Kidney epithelial cell (primary cell): ENCODE measurements around the gene RPEL1. TPM values are rescaled to one million over a fixed set of nuclear protein-coding genes. Genes with fewer than 3 reads are reported as not detected.
A peak's percentile ranks its signal among the peaks of the same experiment; 100 is the strongest.
"Not testable (repeated sequence)": the region's sequence is repeated elsewhere in the genome, so short reads cannot be mapped to it uniquely, and the experiment has no call there.

Experiments used
- DNase-seq: peaks from one replicate; pipeline ENCODE4 v3.0.0-alpha.2; 2010; ENCODE audit warnings: low read depth
- H3K27me3 ChIP-seq: 2 replicates; pipeline ENCODE4 v1.6.0; 2011; ENCODE audit warnings: low read length; ENCODE audit not compliant: control insufficient read depth, insufficient read depth
- H3K36me3 ChIP-seq: 2 replicates; pipeline ENCODE4 v1.5.1; 2011; ENCODE audit warnings: low read length; ENCODE audit not compliant: control insufficient read depth, insufficient read depth
- H3K4me3 ChIP-seq: 2 replicates; pipeline ENCODE4 v1.5.1; 2011; ENCODE audit warnings: low read depth, mild to moderate bottlenecking, control low read depth, low read length
- CTCF ChIP-seq: IDR thresholded peaks from 2 replicates; pipeline ENCODE4 v1.5.1; 2011; ENCODE audit warnings: mild to moderate bottlenecking, moderate library complexity, low read length, control low read depth, inconsistent platforms; ENCODE audit not compliant: insufficient read depth, poor library complexity, severe bottlenecking
- total RNA-seq: library from RNA; depleted of rRNA; stranded (reverse); fragments of >200 nt; gene quantifications from 2 replicates; pipeline ENCODE4 v1.2.3, GENCODE V29; 2015

RPEL1 gene
- 0.04 TPM in 1 of 2 replicates, not detected in the other for total RNA-seq

- DNase-seq, H3K36me3 ChIP-seq, H3K4me3 ChIP-seq, H3K27me3 ChIP-seq: not testable (repeated sequence)
Observed at GRCh38 chr10:103245587-103245986, at the start of gene RPEL1. TSS of gene RPEL1 (plus strand) at chr10:103245887. CDS start at chr10:103245997, 110 bp downstream.

GRCh38 chr10:103196516-103196915 is 49.2 kb upstream of the RPEL1 start:
- H3K27me3 ChIP-seq = no peaks in the 10 kb centered on the region
- no peak for DNase-seq
- no peak overlapping the region for H3K4me3 ChIP-seq
- no peak for TF ChIP-seq CTCF
- H3K36me3 ChIP-seq = no peaks in the 10 kb centered on the region

GRCh38 chr10:103197174-103197573 is 48.5 kb upstream of the RPEL1 start:
- peak; percentile 51 for DNase-seq
- H3K36me3 ChIP-seq = no peaks in the 10 kb centered on the region
- no peak for TF ChIP-seq CTCF
- no peak overlapping the region for H3K4me3 ChIP-seq
- H3K27me3 ChIP-seq = no peaks in the 10 kb centered on the region

- no peak for TF ChIP-seq CTCF
- no peak for DNase-seq
- Histone ChIP-seq H3K27me3 (no peaks in the 10 kb centered on the region), H3K4me3 (no peak overlapping the region), H3K36me3 (no peaks in the 10 kb centered on the region)
Observed at GRCh38 chr10:103197903-103198302, 47.8 kb upstream of the RPEL1 start.

GRCh38 chr10:103198648-103199047 is 47.0 kb upstream of the RPEL1 start:
- DNase-seq = no peak
- Histone ChIP-seq H3K36me3 (no peaks in the 10 kb centered on the region), H3K4me3 (no peak overlapping the region), H3K27me3 (no peaks in the 10 kb centered on the region)
- no peak for TF ChIP-seq CTCF

- no peak for DNase-seq
- H3K4me3 ChIP-seq = no peak overlapping the region
- TF ChIP-seq CTCF = no peak
- no peaks in the 10 kb centered on the region for H3K36me3 ChIP-seq
- no peaks in the 10 kb centered on the region for H3K27me3 ChIP-seq
Observed at GRCh38 chr10:103199488-103199887, 46.2 kb upstream of the RPEL1 start.
